ENCODE measurements around the gene RASA3. TPM values are rescaled to one million over a fixed set of nuclear protein-coding genes. Genes with fewer than 3 reads are reported as not detected.

Gene RASA3
- polyA plus RNA-seq, 1 donor from 2014 or later = 8.5 TPM

GRCh38 chr13:113975416-113975815 is 157.0 kb downstream of the RASA3 start:
- Histone ChIP-seq H4K20me1 (ENCODE audit: insufficient read depth) (no peaks in the 10 kb centered on the region), H3K9me2 (ENCODE audit: insufficient read depth, low read length) (no peaks in the 10 kb centered on the region), H3K27me3 (ENCODE audit: insufficient read depth, low read depth, low read length) (no peaks in the 10 kb centered on the region), H2AFZ (ENCODE audit: low read depth, low read length) (no peak overlapping the region), H3K27ac (ENCODE audit: low read length) (no peak overlapping the region), H3K4me3 (ENCODE audit: low read length) (no peak overlapping the region), H3K79me2 (replicated peaks; ENCODE audit: insufficient read depth, low read length) (no peaks in the 10 kb centered on the region), H3K9ac (ENCODE audit: low read length) (no peak overlapping the region), H3F3A (ENCODE audit: insufficient read depth, low read length, poor library complexity, severe bottlenecking) (no peaks in the 10 kb centered on the region), H3K36me3 (ENCODE audit: insufficient read depth, low read length) (no peaks in the 10 kb centered on the region), H3K4me2 (ENCODE audit: low read length) (no peak overlapping the region), H3K9me3 (ENCODE audit: low read length) (no peaks in the 10 kb centered on the region)
- TF ChIP-seq MXI1 (conservative IDR thresholded peaks at IDR 0.05; ENCODE audit: poor library complexity, severe bottlenecking) (no peak), EP300 (conservative IDR thresholded peaks at IDR 0.05; ENCODE audit: poor library complexity, severe bottlenecking) (no peak), POLR2AphosphoS5 (IDR thresholded peaks at IDR 0.05) (no peak), RAD21 (conservative IDR thresholded peaks at IDR 0.05) (no peak), EZH2 (IDR thresholded peaks at IDR 0.05; ENCODE audit: borderline replicate concordance, insufficient read depth, low read length, poor library complexity, severe bottlenecking) (no peak), CTCF (IDR thresholded peaks at IDR 0.05; ENCODE audit: poor library complexity, severe bottlenecking) (no peak), TAF1 (IDR thresholded peaks at IDR 0.05; ENCODE audit: low read depth) (no peak), SMC3 (conservative IDR thresholded peaks at IDR 0.05; ENCODE audit: poor library complexity) (no peak)

DNA sequence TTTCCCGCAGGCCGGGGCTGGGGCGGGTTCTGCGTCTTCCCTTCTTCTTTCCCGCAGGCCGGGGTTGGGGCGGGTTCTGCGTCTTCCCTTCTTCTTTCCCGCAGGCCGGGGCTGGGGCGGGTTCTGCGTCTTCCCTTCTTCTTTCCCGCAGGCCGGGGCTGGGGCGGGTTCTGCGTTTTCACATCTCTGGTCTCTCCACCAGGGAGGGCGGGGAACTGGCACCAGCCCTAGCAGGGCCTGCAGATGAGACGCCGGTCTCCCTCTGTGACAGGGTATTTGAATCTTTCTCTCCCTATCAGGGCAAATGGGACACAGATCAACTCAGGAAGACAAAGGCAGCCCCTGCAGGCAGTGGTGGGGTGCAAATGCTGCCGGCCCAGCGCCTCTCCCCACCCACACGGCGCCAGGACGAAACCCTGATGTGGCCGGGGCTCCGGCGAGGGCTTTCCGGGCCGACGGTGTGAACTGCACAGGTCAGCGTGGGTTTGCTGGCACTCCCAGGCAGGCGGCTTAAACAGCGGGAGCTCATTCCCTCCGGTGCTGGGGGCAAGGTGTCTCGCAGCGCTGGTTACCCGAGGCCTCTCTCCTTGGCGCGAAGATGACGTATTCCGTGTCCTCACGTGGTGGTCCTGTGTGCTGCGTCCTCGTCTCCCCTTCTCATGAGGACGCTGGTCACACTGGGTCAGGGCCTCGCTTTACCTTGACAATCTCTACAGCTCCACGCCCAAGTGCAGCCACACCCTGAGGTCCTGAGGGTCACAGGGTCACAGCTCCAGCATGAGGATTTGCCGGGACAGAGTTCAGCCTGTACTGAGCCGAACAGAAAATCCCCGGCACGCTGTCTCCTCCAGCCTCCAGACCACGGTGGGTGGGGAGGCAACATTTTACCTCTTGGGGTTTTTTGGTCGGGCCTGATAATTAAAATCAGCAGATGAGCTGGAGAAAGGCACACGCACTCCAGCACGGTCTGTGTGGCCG is 157.8 kb downstream of the RASA3 start:
- Histone ChIP-seq H3K4me3 (ENCODE audit: low read length) (no peak overlapping the region), H3K4me2 (ENCODE audit: low read length) (no peak overlapping the region), H3K9me3 (ENCODE audit: low read length) (no peaks in the 10 kb centered on the region), H3K9ac (ENCODE audit: low read length) (no peak overlapping the region), H4K20me1 (ENCODE audit: insufficient read depth) (no peaks in the 10 kb centered on the region), H3K27ac (ENCODE audit: low read length) (no peak overlapping the region), H3K27me3 (ENCODE audit: insufficient read depth, low read depth, low read length) (no peaks in the 10 kb centered on the region), H3K9me2 (ENCODE audit: insufficient read depth, low read length) (no peaks in the 10 kb centered on the region), H3K79me2 (replicated peaks; ENCODE audit: insufficient read depth, low read length) (no peaks in the 10 kb centered on the region), H3K36me3 (ENCODE audit: insufficient read depth, low read length) (no peaks in the 10 kb centered on the region), H3F3A (ENCODE audit: insufficient read depth, low read length, poor library complexity, severe bottlenecking) (no peaks in the 10 kb centered on the region), H2AFZ (ENCODE audit: low read depth, low read length) (no peak overlapping the region)
- TF ChIP-seq MXI1 (conservative IDR thresholded peaks at IDR 0.05; ENCODE audit: poor library complexity, severe bottlenecking) (no peak), RAD21 (conservative IDR thresholded peaks at IDR 0.05) (no peak), EP300 (conservative IDR thresholded peaks at IDR 0.05; ENCODE audit: poor library complexity, severe bottlenecking) (no peak), EZH2 (IDR thresholded peaks at IDR 0.05; ENCODE audit: borderline replicate concordance, insufficient read depth, low read length, poor library complexity, severe bottlenecking) (no peak), POLR2AphosphoS5 (IDR thresholded peaks at IDR 0.05) (no peak), CTCF (IDR thresholded peaks at IDR 0.05; ENCODE audit: poor library complexity, severe bottlenecking) (no peak), SMC3 (conservative IDR thresholded peaks at IDR 0.05; ENCODE audit: poor library complexity) (no peak)
